IMR-90 (cell line): ENCODE results near the gene RAPGEF1. TPM values are rescaled to one million over a fixed set of nuclear protein-coding genes. Genes with fewer than 3 reads are reported as not detected.
A peak's percentile ranks its signal among the peaks of the same experiment; 100 is the strongest.
"Not testable (repeated sequence)": the region's sequence is repeated elsewhere in the genome, so short reads cannot be mapped to it uniquely, and the experiment has no call there.

Source experiments
- ATAC-seq: fragments of 200-7000 bp; cut with Tn5 transposase; 2 replicates; pipeline ENCODE4 v1.9.1; 2020; ENCODE audit warnings: low read depth, mild to moderate bottlenecking, moderate library complexity
- BruUV-seq: library from RNA; stranded (reverse); fragments of 400-500 nt; replicated peaks from 2 replicates; lab custom pipeline; 2021; lab: Mats Ljungman, UMichigan
- CTCF ChIA-PET: fragments of 300-600 bp; formaldehyde crosslinking; extraction: SDS; loops from one replicate; lab custom pipeline; 2021; ENCODE audit warnings: antibody characterized with exemption; lab: Yijun Ruan, JAX
- POLR2A ChIA-PET: fragments of 300-600 bp; sonication (Branson Sonifier 250); formaldehyde crosslinking; loops from one replicate; lab custom pipeline; 2022; ENCODE audit warnings: antibody characterized with exemption; ENCODE audit not compliant: unreplicated experiment; lab: Charles Lee
- DNase-seq: peaks from one replicate; pipeline ENCODE4 v3.0.0; 2013
- H2AFZ ChIP-seq: replicated peaks from 2 replicates; pipeline ENCODE3; 2013; ENCODE audit warnings: low read length, mild to moderate bottlenecking; ENCODE audit not compliant: poor library complexity
- H2AK5ac ChIP-seq: 2 replicates; pipeline ENCODE4 v1.6.1; 2013; ENCODE audit warnings: low read depth, low read length, inconsistent platforms
- H2AK9ac ChIP-seq: replicated peaks from 2 replicates; pipeline ENCODE3; 2013; ENCODE audit warnings: mild to moderate bottlenecking, low read depth, low read length, moderate library complexity; ENCODE audit not compliant: poor library complexity
- H2BK120ac ChIP-seq: 2 replicates; pipeline ENCODE4 v1.6.1; 2013; ENCODE audit warnings: low read depth, low read length, inconsistent platforms
- H2BK15ac ChIP-seq: 3 replicates; pipeline ENCODE4 v1.6.1; 2013; ENCODE audit warnings: low read depth, low read length, inconsistent platforms
- H2BK20ac ChIP-seq: 2 replicates; pipeline ENCODE4 v1.6.1; 2013; ENCODE audit warnings: low read depth, mild to moderate bottlenecking, inconsistent platforms, low read length, moderate library complexity
- H2BK5ac ChIP-seq: 2 replicates; pipeline ENCODE4 v1.6.1; 2013; ENCODE audit warnings: mild to moderate bottlenecking, low read depth, low read length, inconsistent platforms; ENCODE audit not compliant: poor library complexity, severe bottlenecking
- H3K14ac ChIP-seq: replicated peaks from 2 replicates; pipeline ENCODE4 v1.6.1; 2013; ENCODE audit warnings: low read depth, low read length, inconsistent platforms
- H3K18ac ChIP-seq: 2 replicates; pipeline ENCODE4 v1.6.1; 2013; ENCODE audit warnings: low read depth, low read length, control low read depth
- H3K23ac ChIP-seq: 2 replicates; pipeline ENCODE4 v1.6.1; 2013; ENCODE audit warnings: low read depth, low read length, inconsistent platforms
- H3K27ac ChIP-seq: 2 replicates; pipeline ENCODE4 v1.5.1; 2013; ENCODE audit warnings: mild to moderate bottlenecking, control low read depth, low read length; ENCODE audit not compliant: insufficient read depth
- H3K27me3 ChIP-seq: 2 replicates; pipeline ENCODE4 v1.6.1; 2013; ENCODE audit warnings: low read length; ENCODE audit not compliant: control insufficient read depth, insufficient read depth
- H3K36me3 ChIP-seq: 2 replicates; pipeline ENCODE4 v1.6.1; 2013; ENCODE audit warnings: low read length, mixed read lengths; ENCODE audit not compliant: control insufficient read depth, insufficient read depth
- H3K4ac ChIP-seq: 2 replicates; pipeline ENCODE4 v1.6.1; 2013; ENCODE audit warnings: low read depth, low read length, inconsistent platforms
- H3K4me1 ChIP-seq: 2 replicates; pipeline ENCODE4 v1.6.1; 2013; ENCODE audit warnings: low read length, mixed read lengths; ENCODE audit not compliant: control insufficient read depth, insufficient read depth
- H3K4me2 ChIP-seq: 2 replicates; pipeline ENCODE4 v1.6.1; 2013; ENCODE audit warnings: low read depth, mild to moderate bottlenecking, control low read depth, low read length, moderate library complexity
- H3K4me3 ChIP-seq: 2 replicates; pipeline ENCODE4 v1.5.1; 2013; ENCODE audit warnings: low read depth, mild to moderate bottlenecking, control low read depth, low read length, moderate library complexity; ENCODE audit not compliant: insufficient read depth
- H3K56ac ChIP-seq: 2 replicates; pipeline ENCODE4 v1.6.1; 2013; ENCODE audit warnings: low read length, inconsistent platforms; ENCODE audit not compliant: insufficient read depth; ENCODE audit errors: extremely low read depth
- H3K79me1 ChIP-seq, 2 experiments: 2 replicates each; pipeline ENCODE4 v1.6.1; 2013; ENCODE audit warnings: low read length in 2 of 2, inconsistent platforms in 1 of 2, low read depth in 1 of 2
- H3K9ac ChIP-seq: 2 replicates; pipeline ENCODE4 v1.6.1; 2013; ENCODE audit warnings: low read depth, low read length, control low read depth
- H3K9me1 ChIP-seq: 2 replicates; pipeline ENCODE4 v1.6.1; 2013; ENCODE audit warnings: low read length, inconsistent platforms; ENCODE audit not compliant: insufficient read depth
- H3K9me3 ChIP-seq: 2 replicates; pipeline ENCODE4 v1.6.1; 2013; ENCODE audit warnings: low read length; ENCODE audit not compliant: control insufficient read depth, insufficient read depth
- H4K20me1 ChIP-seq: 2 replicates; pipeline ENCODE4 v1.6.1; 2013; ENCODE audit warnings: low read length, inconsistent platforms; ENCODE audit not compliant: insufficient read depth
- H4K5ac ChIP-seq: 2 replicates; pipeline ENCODE4 v1.6.1; 2013; ENCODE audit warnings: mild to moderate bottlenecking, low read depth, low read length, control low read depth
- H4K8ac ChIP-seq, 2 experiments: 2 replicates each; pipeline ENCODE4 v1.6.1; 2013; ENCODE audit warnings: low read depth in 2 of 2, low read length in 2 of 2, control low read depth in 1 of 2, inconsistent platforms in 1 of 2
- H4K91ac ChIP-seq: 2 replicates; pipeline ENCODE4 v1.6.1; 2013; ENCODE audit warnings: low read depth, low read length, inconsistent platforms; ENCODE audit not compliant: insufficient read depth
- BHLHE40 ChIP-seq: fragments of 150-350 bp; IDR thresholded peaks from 2 replicates; pipeline ENCODE4 v1.6.1; 2016; ENCODE audit warnings: mild to moderate bottlenecking, low read depth, low read length
- CHD1 ChIP-seq: IDR thresholded peaks from 2 replicates; pipeline ENCODE4 v1.6.1; 2012; ENCODE audit warnings: low read depth, low read length, improper control_type of control experiment
- CTCF ChIP-seq: conservative IDR thresholded peaks from 2 replicates; pipeline ENCODE4 v1.5.1; 2012; ENCODE audit warnings: mild to moderate bottlenecking, low read depth, low read length, improper control_type of control experiment
- FOS ChIP-seq: fragments of 150-350 bp; IDR thresholded peaks from 2 replicates; pipeline ENCODE4 v1.6.1; 2016; ENCODE audit warnings: low read depth, low read length
- MAFK ChIP-seq: IDR thresholded peaks from 2 replicates; pipeline ENCODE4 v1.6.1; 2012; ENCODE audit warnings: low read depth, low read length, improper control_type of control experiment
- MXI1 ChIP-seq: IDR thresholded peaks from 2 replicates; pipeline ENCODE4 v1.6.1; 2012; ENCODE audit warnings: low read depth, mild to moderate bottlenecking, low read length, moderate library complexity, borderline replicate concordance
- NFE2L2 ChIP-seq: fragments of 150-350 bp; IDR thresholded peaks from 2 replicates; pipeline ENCODE4 v1.6.1; 2016; ENCODE audit warnings: low read depth, mild to moderate bottlenecking, low read length
- POLR2A ChIP-seq: IDR thresholded peaks from 2 replicates; pipeline ENCODE4 v1.6.1; 2012; ENCODE audit warnings: mild to moderate bottlenecking, low read depth, low read length
- RCOR1 ChIP-seq: IDR thresholded peaks from 2 replicates; pipeline ENCODE4 v1.6.1; 2012; ENCODE audit warnings: mild to moderate bottlenecking, low read length, improper control_type of control experiment; ENCODE audit not compliant: insufficient replicate concordance
- WGBS, 2 experiments: methylation state at CpG; one replicate each; pipeline versions ENCODE4 v1.1.5 to v1.1.7; 2013; ENCODE audit warnings: missing lambda C conversion rate in 2 of 2; ENCODE audit not compliant: insufficient read length in 1 of 2; ENCODE audit errors: extremely low coverage in 2 of 2; 5-methylcytosine and 5-hydroxymethylcytosine counted together
- dilution Hi-C: fragments of 300-500 bp; cut with HindIII; formaldehyde crosslinking; loops from one replicate; pipeline ENCODE4 v1.14.3; 2018; ENCODE audit warnings: low sequenced_read_pairs; ENCODE audit not compliant: unreplicated experiment
- in situ Hi-C: fragments of 300-500 bp; cut with MboI; formaldehyde crosslinking; loops from 3 replicates; pipeline ENCODE4 v1.14.3; 2019; ENCODE audit warnings: low sequenced_read_pairs, inconsistent platforms, mixed read lengths
- intact Hi-C: fragments of 100-400 bp; cut with micrococcal nuclease; formaldehyde crosslinking; loops from 2 replicates; pipeline ENCODE4 v1.10.0; 2022
- polyA plus RNA-seq, 3 experiments: library from polyadenylated mRNA; depleted of rRNA; stranded (reverse); fragments of >200 nt; gene quantifications; 2 replicates each; pipeline ENCODE4 v1.2.3, GENCODE V29; 2012; ENCODE audit warnings: low replicate concordance in 1 of 3
- total RNA-seq: library from RNA; depleted of rRNA; stranded (reverse); fragments of >200 nt; gene quantifications from 2 replicates; pipeline ENCODE4 v1.2.3, GENCODE V29; 2012

Gene RAPGEF1
- total and polyA plus RNA-seq, 2 of the 4 experiments (the other 2 are of a cell fraction) = 13.1 to 22.3 TPM

DNA sequence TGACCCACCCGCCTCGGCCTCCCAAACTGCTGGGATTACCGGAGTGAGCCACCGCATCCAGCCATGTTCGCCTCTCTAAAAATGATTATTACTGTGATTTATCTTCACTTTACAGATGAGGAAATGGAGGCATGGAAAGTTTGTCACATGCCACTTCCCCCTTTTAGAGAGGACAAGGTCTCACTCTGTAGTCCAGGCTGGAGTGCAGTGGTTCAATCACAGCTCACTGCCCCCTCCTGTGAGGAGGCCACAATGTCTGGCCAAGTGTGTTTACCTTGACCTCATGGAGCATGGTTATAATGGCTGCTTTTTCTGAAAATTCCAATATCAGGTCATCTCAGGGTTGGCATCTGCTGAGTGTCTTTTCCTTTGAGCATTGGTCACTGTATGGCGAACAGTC, 187.8 kb downstream of the RAPGEF1 start:
- Histone ChIP-seq H3K9me1 (no peaks in the 10 kb centered on the region), H3K4me2 (no peak overlapping the region), H4K5ac (no peak overlapping the region), H2AK9ac (no peak overlapping the region), H3K4me1 (no peaks in the 10 kb centered on the region), H2AFZ (no peak overlapping the region), H4K91ac (no peak overlapping the region), H4K20me1 (no peaks in the 10 kb centered on the region), H2BK15ac (no peak overlapping the region), H3K9ac (no peak overlapping the region), H3K27ac (no peak overlapping the region), H3K18ac (no peak overlapping the region), H2BK5ac (no peak overlapping the region), H3K27me3 (peaks cover 55% of the 10 kb centered on the region), H3K4ac (no peak overlapping the region), H3K14ac (no peak overlapping the region), H3K4me3 (no peak overlapping the region), H3K23ac (peak overlapping the region; percentile 49), H3K79me1 (no peaks in the 10 kb centered on the region), H3K36me3 (no peaks in the 10 kb centered on the region), H4K8ac (no peak overlapping the region), H3K56ac (no peak overlapping the region), H2AK5ac (no peak overlapping the region), H3K9me3 (peaks cover 17% of the 10 kb centered on the region), H2BK120ac (no peak overlapping the region), H2BK20ac (no peak overlapping the region)
- intact Hi-C loops (no loop called here), in situ Hi-C loops (no loop called here), dilution Hi-C loops (no loop called here)
- TF ChIP-seq CTCF (no peak), NFE2L2 (no peak), BHLHE40 (no peak), POLR2A (no peak), CHD1 (no peak), MAFK (no peak), RCOR1 (no peak), MXI1 (no peak), FOS (no peak)
- DNase-seq = no peak
- no TSS peak for BruUV-seq
- no peak for ATAC-seq
- CTCF ChIA-PET = no interaction called here
- POLR2A ChIA-PET = no interaction called here
- no CpG with 5 or more reads among the region's 6 CpGs for WGBS, 2 experiments

GRCh38 chr9:131550465-131550864, 189.4 kb downstream of the RAPGEF1 start:
- H3K4me1 ChIP-seq, H3K79me1 ChIP-seq, BruUV-seq, H3K9ac ChIP-seq, H4K91ac ChIP-seq, H4K20me1 ChIP-seq, POLR2A ChIA-PET, H2BK120ac ChIP-seq, H3K27ac ChIP-seq, H4K8ac ChIP-seq, H3K4ac ChIP-seq, H3K36me3 ChIP-seq, H4K5ac ChIP-seq, H2AK9ac ChIP-seq, ATAC-seq, H2BK15ac ChIP-seq, H2BK20ac ChIP-seq, H2BK5ac ChIP-seq, DNase-seq, H3K14ac ChIP-seq, in situ Hi-C loops, H3K23ac ChIP-seq, H3K4me2 ChIP-seq, dilution Hi-C loops, H3K4me3 ChIP-seq, H2AK5ac ChIP-seq, H3K18ac ChIP-seq, H3K56ac ChIP-seq, intact Hi-C loops, H2AFZ ChIP-seq, H3K9me1 ChIP-seq: not testable (repeated sequence)
- 18% methylated on average over 6 of the region's 8 CpGs; no CpG with 5 or more reads in 1 of the 2 experiments for WGBS, 2 experiments
- H3K27me3 ChIP-seq = peaks cover 60% of the 10 kb centered on the region
- CTCF ChIA-PET = interaction anchor here (0.6 kb wide), 1 partner anchor 109 kb away, joined by 3 read pairs; no protein-coding TSS in a partner anchor
- H3K9me3 ChIP-seq = peaks cover 15% of the 10 kb centered on the region
